Spleen (tissue), 7 donors: ENCODE results near the gene MAPK4.

Experiments
- POLR2A ChIP-seq, 3 donors: fragments of 450-650 bp; IDR thresholded peaks; one replicate each; pipeline ENCODE4 v1.5.1; 2017; ENCODE audit warnings: antibody characterized with exemption in 3 of 3, mild to moderate bottlenecking in 1 of 3
- POLR2AphosphoS5 ChIP-seq, 3 donors: sonication (generic); formaldehyde crosslinking; IDR thresholded peaks; one replicate each; pipeline ENCODE4 v1.5.1; 2017; ENCODE audit warnings: antibody characterized with exemption in 3 of 3
- TF ChIP-seq, protein P1 (sequence below), 11 experiments: fragments of 200-600 bp in 7 of 11; fragments of 450-650 bp in 4 of 11; sonication (generic) in 4 of 11; IDR thresholded peaks in 8 of 11; conservative IDR thresholded peaks in 3 of 11; 1 replicate in 7 of 11; 2 replicates in 4 of 11; pipeline versions ENCODE4 v1.4.0 to v1.8.0; 2016 to 2021; ENCODE audit warnings: antibody characterized with exemption in 11 of 11, inconsistent platforms in 4 of 11, mild to moderate bottlenecking in 1 of 11
- donor health status: DM: no; HTN: no; CAD: no; lungs with moderate emphysema.
- donor health status: DM: no; HTN: no; CAD: no.
- donor health status: DM: no; HTN: no; CAD: no.

DNA sequence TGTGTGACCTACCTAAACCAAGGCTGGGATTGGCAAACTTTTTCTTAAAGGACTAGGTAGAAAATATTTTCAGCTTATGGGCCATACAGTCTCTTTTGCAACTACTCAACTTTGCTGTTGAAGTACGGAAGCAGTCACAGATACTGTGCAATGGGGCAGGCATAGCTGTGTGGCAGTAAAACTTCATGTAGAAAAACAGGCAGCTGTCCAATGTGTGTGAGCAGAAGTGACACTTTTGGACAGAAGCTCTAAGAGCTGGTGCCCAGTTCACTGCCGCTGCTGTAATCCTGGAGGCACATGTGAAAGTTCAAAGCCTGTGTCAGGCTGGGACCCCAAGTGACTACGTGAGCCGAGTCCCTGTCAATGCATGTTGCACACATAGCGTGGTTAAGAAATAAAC lies 46.7 kb downstream of the MAPK4 start:
- TF ChIP-seq, protein P1, sequence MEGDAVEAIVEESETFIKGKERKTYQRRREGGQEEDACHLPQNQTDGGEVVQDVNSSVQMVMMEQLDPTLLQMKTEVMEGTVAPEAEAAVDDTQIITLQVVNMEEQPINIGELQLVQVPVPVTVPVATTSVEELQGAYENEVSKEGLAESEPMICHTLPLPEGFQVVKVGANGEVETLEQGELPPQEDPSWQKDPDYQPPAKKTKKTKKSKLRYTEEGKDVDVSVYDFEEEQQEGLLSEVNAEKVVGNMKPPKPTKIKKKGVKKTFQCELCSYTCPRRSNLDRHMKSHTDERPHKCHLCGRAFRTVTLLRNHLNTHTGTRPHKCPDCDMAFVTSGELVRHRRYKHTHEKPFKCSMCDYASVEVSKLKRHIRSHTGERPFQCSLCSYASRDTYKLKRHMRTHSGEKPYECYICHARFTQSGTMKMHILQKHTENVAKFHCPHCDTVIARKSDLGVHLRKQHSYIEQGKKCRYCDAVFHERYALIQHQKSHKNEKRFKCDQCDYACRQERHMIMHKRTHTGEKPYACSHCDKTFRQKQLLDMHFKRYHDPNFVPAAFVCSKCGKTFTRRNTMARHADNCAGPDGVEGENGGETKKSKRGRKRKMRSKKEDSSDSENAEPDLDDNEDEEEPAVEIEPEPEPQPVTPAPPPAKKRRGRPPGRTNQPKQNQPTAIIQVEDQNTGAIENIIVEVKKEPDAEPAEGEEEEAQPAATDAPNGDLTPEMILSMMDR (IDR thresholded peaks at IDR 0.05 in 8 of 11, conservative IDR thresholded peaks at IDR 0.05 in 3 of 11): no peak
- TF ChIP-seq POLR2AphosphoS5 (IDR thresholded peaks at IDR 0.05) (no peak), POLR2A (IDR thresholded peaks at IDR 0.05) (no peak)
